RWPE2 (cell line): ENCODE results near the gene ZNF212.
A peak's percentile ranks its signal among the peaks of the same experiment; 100 is the strongest.

ENCODE experiments used
- ATAC-seq: fragments of 200-7000 bp; cut with Tn5 transposase; 3 replicates; pipeline ENCODE4 v1.9.1; 2021; ENCODE audit warnings: low read depth
- DNase-seq: peaks from one replicate; pipeline ENCODE4 v3.0.0-alpha.2; 2020; ENCODE audit warnings: low spot score
- H3K27ac ChIP-seq: fragments of 450-650 bp; 2 replicates; pipeline ENCODE4 v1.5.1; 2017; ENCODE audit warnings: mild to moderate bottlenecking; ENCODE audit not compliant: poor library complexity, severe bottlenecking
- H3K27me3 ChIP-seq: fragments of 250-450 bp; sonication (Bioruptor Pico); 2 replicates; pipeline ENCODE4 v1.5.1; 2021; ENCODE audit warnings: mild to moderate bottlenecking, moderate library complexity; ENCODE audit not compliant: insufficient read depth, poor library complexity, severe bottlenecking
- H3K36me3 ChIP-seq: fragments of 250-450 bp; sonication (Bioruptor Pico); 2 replicates; pipeline ENCODE4 v1.5.1; 2020; ENCODE audit warnings: low read depth, mild to moderate bottlenecking, moderate library complexity
- H3K4me1 ChIP-seq: fragments of 250-450 bp; sonication (Bioruptor Pico); 2 replicates; pipeline ENCODE4 v1.5.1; 2021; ENCODE audit warnings: mild to moderate bottlenecking, moderate library complexity; ENCODE audit not compliant: insufficient read depth, poor library complexity, severe bottlenecking
- H3K4me3 ChIP-seq: fragments of 250-450 bp; sonication (Bioruptor Pico); 2 replicates; pipeline ENCODE4 v1.5.1; 2021; ENCODE audit warnings: mild to moderate bottlenecking, moderate library complexity; ENCODE audit not compliant: severe bottlenecking
- H3K9me3 ChIP-seq: fragments of 250-450 bp; sonication (Bioruptor Pico); 2 replicates; pipeline ENCODE4 v1.5.1; 2021; ENCODE audit warnings: mild to moderate bottlenecking, moderate library complexity; ENCODE audit not compliant: severe bottlenecking
- TF ChIP-seq, protein P1 (sequence below): fragments of 450-650 bp; IDR thresholded peaks from one replicate; pipeline ENCODE4 v1.5.1; 2017; ENCODE audit warnings: mild to moderate bottlenecking, moderate library complexity; ENCODE audit not compliant: poor library complexity, severe bottlenecking

ZNF212 gene

DNA sequence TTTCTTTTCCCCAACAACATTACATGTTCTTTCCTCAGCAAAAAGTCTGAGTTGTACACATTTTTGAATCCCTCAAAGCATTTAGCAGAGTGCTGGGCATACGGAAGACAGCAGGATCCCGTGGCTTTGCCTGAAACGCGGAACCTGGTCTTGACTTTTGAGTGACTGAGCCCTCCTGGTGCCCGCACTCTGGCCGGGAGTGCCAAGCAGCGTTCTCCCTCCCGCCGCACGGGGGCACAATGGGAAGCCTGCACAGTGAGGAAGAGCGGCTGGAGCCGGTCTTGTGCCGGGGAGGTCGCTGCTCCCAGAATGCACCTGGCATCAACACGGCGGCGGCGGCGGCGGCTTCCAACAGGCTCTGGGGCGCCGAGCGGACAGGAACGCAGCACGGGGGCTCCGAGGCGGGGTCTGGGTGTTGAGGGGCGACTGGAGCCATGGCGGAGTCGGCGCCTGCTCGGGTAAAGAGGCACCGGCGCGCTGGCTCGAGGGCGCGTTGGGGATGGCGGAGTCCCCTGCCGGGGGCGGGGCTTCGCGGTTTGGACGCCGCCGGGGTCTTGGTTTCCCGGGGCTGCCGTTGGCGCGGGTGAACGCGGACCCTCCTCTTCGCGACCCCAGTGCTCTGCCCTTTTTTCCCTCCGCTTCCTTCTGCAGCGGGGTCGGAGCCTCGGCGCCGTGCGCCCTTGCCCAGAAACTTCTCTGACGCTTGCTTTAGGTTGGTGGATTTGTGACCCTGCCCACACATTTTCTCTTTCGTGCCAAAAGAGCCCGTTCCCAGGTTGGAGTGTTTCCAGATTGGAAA is at the start of gene ZNF212:
TSS of gene ZNF212 (plus strand) at position 307 of the 799 bp plus-strand sequence. CDS start at position 435, 128 bp downstream.
- Histone ChIP-seq H3K9me3 (peaks cover 8% of the 10 kb centered on the region), H3K36me3 (peaks cover 14% of the 10 kb centered on the region), H3K27me3 (no peaks in the 10 kb centered on the region), H3K4me1 (peaks cover 15% of the 10 kb centered on the region), H3K4me3 (peak within 1 kb of the TSS; percentile 56), H3K27ac (peak within 1 kb of the TSS; percentile 49)
- ATAC-seq (peak; percentile 99), DNase-seq (peak; percentile 87)
- TF ChIP-seq, protein P1, sequence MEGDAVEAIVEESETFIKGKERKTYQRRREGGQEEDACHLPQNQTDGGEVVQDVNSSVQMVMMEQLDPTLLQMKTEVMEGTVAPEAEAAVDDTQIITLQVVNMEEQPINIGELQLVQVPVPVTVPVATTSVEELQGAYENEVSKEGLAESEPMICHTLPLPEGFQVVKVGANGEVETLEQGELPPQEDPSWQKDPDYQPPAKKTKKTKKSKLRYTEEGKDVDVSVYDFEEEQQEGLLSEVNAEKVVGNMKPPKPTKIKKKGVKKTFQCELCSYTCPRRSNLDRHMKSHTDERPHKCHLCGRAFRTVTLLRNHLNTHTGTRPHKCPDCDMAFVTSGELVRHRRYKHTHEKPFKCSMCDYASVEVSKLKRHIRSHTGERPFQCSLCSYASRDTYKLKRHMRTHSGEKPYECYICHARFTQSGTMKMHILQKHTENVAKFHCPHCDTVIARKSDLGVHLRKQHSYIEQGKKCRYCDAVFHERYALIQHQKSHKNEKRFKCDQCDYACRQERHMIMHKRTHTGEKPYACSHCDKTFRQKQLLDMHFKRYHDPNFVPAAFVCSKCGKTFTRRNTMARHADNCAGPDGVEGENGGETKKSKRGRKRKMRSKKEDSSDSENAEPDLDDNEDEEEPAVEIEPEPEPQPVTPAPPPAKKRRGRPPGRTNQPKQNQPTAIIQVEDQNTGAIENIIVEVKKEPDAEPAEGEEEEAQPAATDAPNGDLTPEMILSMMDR: peak; percentile 98

DNA sequence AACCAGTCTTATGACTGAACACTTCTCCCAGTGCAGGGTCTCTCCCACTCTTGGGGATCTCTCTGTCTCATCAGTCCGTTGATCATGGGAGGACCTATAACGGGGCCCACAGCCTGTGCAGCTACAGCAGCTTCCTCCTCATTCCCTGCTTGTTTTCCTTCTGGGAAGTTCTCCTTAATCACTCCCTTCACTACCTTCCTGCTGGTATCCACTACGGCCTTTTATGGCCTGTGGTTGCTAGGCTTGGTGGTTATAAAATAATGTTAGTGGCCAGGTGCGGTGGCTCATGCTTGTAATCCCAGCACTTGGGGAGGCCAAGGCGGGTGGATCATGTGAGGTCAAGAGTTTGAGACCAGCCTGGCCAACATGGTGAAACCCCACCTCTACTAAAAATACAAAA is 47.6 kb upstream of the ZNF212 start:
- no peak overlapping the region for H3K4me3 ChIP-seq

DNA sequence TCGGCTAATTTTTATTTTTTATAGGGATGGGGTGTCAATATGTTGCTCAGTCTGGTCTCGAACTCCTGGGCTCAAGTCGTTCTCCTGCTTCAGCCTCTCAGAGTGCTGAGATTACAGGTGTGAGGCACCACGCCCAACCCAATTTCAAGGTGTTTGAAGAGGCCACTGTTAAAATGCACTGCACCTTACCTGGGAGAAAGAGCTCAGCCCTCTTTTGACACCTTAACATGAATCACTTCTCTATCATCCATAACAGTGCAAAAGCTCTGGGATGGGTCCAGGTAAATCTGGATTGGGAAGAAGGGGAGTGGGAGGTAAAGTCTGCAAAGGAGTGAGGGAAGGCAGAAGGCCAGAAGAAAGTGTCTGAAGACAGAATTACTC is 44.7 kb upstream of the ZNF212 start:
- Histone ChIP-seq H3K4me1 (peaks cover 21% of the 10 kb centered on the region), H3K4me3 (peak overlapping the region; percentile 90), H3K9me3 (no peaks in the 10 kb centered on the region), H3K27ac (peak overlapping the region; percentile 82), H3K27me3 (no peaks in the 10 kb centered on the region), H3K36me3 (peaks cover 20% of the 10 kb centered on the region)
- DNase-seq (no peak), ATAC-seq (peak; percentile 4; the same call in 1 of the 3 replicates)
- TF ChIP-seq, protein P1: no peak

More for the DNA sequence above, 47.6 kb upstream of the ZNF212 start:
- ATAC-seq (no peak), DNase-seq (no peak)
- H3K9me3 ChIP-seq: no peaks in the 10 kb centered on the region
- no peaks in the 10 kb centered on the region for H3K4me1 ChIP-seq
- no peaks in the 10 kb centered on the region for H3K27me3 ChIP-seq
- no peak overlapping the region for H3K27ac ChIP-seq
- TF ChIP-seq, protein P1: no peak
- H3K36me3 ChIP-seq: no peaks in the 10 kb centered on the region

DNA sequence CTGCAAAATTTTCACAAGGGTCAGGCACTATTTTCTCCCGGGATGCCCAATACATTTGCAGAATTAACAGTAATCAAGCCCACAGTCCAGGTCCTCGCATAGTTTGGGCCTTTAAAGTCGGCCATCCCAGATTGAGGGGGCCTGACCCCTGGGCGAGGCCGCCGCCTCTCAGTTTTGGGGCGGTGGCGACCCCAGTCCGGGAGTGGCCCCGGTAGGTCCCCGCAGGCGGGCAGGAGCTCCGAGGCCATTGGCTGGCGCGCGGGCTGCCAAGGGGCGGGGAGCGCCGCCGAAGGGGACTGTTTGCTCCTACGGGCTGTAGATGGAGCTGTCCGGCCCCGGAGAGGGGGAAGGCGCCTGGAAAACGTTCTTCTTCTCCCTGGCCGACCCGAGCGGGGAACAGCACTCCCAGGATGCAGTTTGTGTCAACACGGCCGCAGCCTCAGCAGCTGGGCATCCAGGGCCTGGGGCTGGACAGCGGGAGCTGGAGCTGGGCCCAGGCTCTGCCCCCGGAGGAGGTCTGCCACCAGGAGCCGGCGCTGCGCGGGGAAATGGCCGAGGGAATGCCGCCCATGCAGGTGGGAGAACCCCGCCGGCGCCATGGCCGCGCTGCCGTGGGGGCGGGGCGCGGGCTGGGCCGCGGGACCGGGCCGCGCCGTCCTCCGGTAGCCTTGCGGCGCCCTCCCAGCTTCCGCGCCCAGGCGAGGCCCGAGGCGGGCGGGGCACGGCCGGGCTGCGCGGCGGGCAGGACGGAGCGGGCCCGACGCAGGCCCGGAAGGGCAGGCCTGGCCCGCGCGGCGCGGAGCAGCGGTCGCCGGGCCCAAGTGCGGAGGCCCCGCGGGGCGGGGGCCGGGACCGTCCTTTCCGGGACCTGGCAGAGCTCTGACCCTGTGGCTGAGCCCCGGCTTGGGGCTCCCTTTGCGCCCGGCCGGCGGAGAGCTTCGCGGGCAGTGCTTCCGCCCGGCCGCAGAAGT is 44.0 kb upstream of the ZNF212 start, which contains the start of gene ZNF282:
TSS of gene ZNF282 (plus strand) at position 367 of the 971 bp plus-strand sequence. CDS start at position 411, 44 bp downstream.
- Histone ChIP-seq H3K4me3 (peak within 1 kb of the TSS; percentile 90), H3K27ac (peak within 1 kb of the TSS; percentile 82), H3K9me3 (no peaks in the 10 kb centered on the region), H3K27me3 (no peaks in the 10 kb centered on the region), H3K36me3 (peaks cover 27% of the 10 kb centered on the region), H3K4me1 (peaks cover 21% of the 10 kb centered on the region)
- peak; percentile 90 for ATAC-seq
- DNase-seq: peak; percentile 91
- TF ChIP-seq, protein P1: peak; percentile 89
